ENCODE measurements around the gene ITPR1.

ITPR1 gene

GRCh38 chr3:4724051-4724629, 231.0 kb downstream of the ITPR1 start:
- TF ChIP-seq CTCF (IDR thresholded peaks at IDR 0.05; ENCODE audit: low read depth, low read length, missing control alignments) = no peak
- DNase-seq (ENCODE audit: extremely low read depth, low read depth) = no peak

GRCh38 chr3:4726549-4726948, 233.4 kb downstream of the ITPR1 start:
- no peak for DNase-seq (ENCODE audit: extremely low read depth, low read depth)
- TF ChIP-seq CTCF (IDR thresholded peaks at IDR 0.05; ENCODE audit: low read depth, low read length, missing control alignments) = no peak

More at GRCh38 chr3:4724051-4724629, 231.0 kb downstream of the ITPR1 start:
- H3K4me3 ChIP-seq (replicated peaks; ENCODE audit: low read depth, low read length) = no peak overlapping the region

GRCh38 chr3:4729061-4729973, 236.2 kb downstream of the ITPR1 start:
- no peak for DNase-seq (ENCODE audit: extremely low read depth, low read depth)
- H3K4me3 ChIP-seq (replicated peaks; ENCODE audit: low read depth, low read length) = no peak overlapping the region
- TF ChIP-seq CTCF (IDR thresholded peaks at IDR 0.05; ENCODE audit: low read depth, low read length, missing control alignments) = no peak

More at GRCh38 chr3:4726549-4726948, 233.4 kb downstream of the ITPR1 start:
- no peak overlapping the region for H3K4me3 ChIP-seq (replicated peaks; ENCODE audit: low read depth, low read length)

- no peak for DNase-seq (ENCODE audit: extremely low read depth, low read depth)
- no peak overlapping the region for H3K4me3 ChIP-seq (replicated peaks; ENCODE audit: low read depth, low read length)
- TF ChIP-seq CTCF (IDR thresholded peaks at IDR 0.05; ENCODE audit: low read depth, low read length, missing control alignments) = no peak
Observed at GRCh38 chr3:4730719-4731118, 237.6 kb downstream of the ITPR1 start.

- H3K4me3 ChIP-seq (replicated peaks; ENCODE audit: low read depth, low read length) = no peak overlapping the region
- no peak for TF ChIP-seq CTCF (IDR thresholded peaks at IDR 0.05; ENCODE audit: low read depth, low read length, missing control alignments)
- DNase-seq (ENCODE audit: extremely low read depth, low read depth) = no peak
Observed at GRCh38 chr3:4731543-4732111, 238.5 kb downstream of the ITPR1 start.

GRCh38 chr3:4732925-4733324, 239.8 kb downstream of the ITPR1 start:
- TF ChIP-seq CTCF (IDR thresholded peaks at IDR 0.05; ENCODE audit: low read depth, low read length, missing control alignments) = no peak
- no peak overlapping the region for H3K4me3 ChIP-seq (replicated peaks; ENCODE audit: low read depth, low read length)
- no peak for DNase-seq (ENCODE audit: extremely low read depth, low read depth)

All from HFF-Myc (cell line).